Transverse colon (tissue), 3 donors: ENCODE results near the gene DSN1.

Experiments used
- POLR2A ChIP-seq: fragments of 450-650 bp; IDR thresholded peaks from one replicate; pipeline ENCODE4 v1.6.1; 2016; ENCODE audit warnings: antibody characterized with exemption, mild to moderate bottlenecking, moderate library complexity
- POLR2AphosphoS5 ChIP-seq, 3 donors: sonication (generic); formaldehyde crosslinking; IDR thresholded peaks; one replicate each; pipeline ENCODE4 v1.6.1; 2016; ENCODE audit warnings: antibody characterized with exemption in 3 of 3

GRCh38 chr20:36796117-36796516, 22.6 kb upstream of the DSN1 start:
- TF ChIP-seq POLR2A (no peak), POLR2AphosphoS5 (IDR thresholded peaks at IDR 0.05) (no peak)
